MM.1S (cell line): ENCODE measurements around the gene ADGRG2.

Experiments
- DNase-seq: peaks from one replicate; pipeline ENCODE4 v3.0.0-alpha.2; 2015
- H2AFZ ChIP-seq: fragments of 300-600 bp; sonication (generic); 2 replicates; pipeline ENCODE4 v1.6.0; 2016; ENCODE audit warnings: antibody characterized with exemption, low read length
- H3F3A ChIP-seq: fragments of 300-600 bp; sonication (generic); 2 replicates; pipeline ENCODE4 v1.6.1; 2016; ENCODE audit warnings: mild to moderate bottlenecking, antibody characterized with exemption, low read length, moderate library complexity, mixed read lengths; ENCODE audit not compliant: insufficient read depth
- H3K27ac ChIP-seq: fragments of 300-600 bp; sonication (generic); 2 replicates; pipeline ENCODE4 v1.5.1; 2016; ENCODE audit warnings: mild to moderate bottlenecking, low read length
- H3K27me3 ChIP-seq: fragments of 300-600 bp; sonication (generic); replicated peaks from 2 replicates; pipeline ENCODE4 v1.6.0; 2016; ENCODE audit warnings: low read length; ENCODE audit not compliant: insufficient read depth
- H3K36me3 ChIP-seq: fragments of 300-600 bp; sonication (generic); replicated peaks from 2 replicates; pipeline ENCODE4 v1.6.1; 2016; ENCODE audit warnings: mild to moderate bottlenecking, low read length, mixed read lengths; ENCODE audit not compliant: insufficient read depth
- H3K4me1 ChIP-seq: fragments of 300-600 bp; sonication (generic); 2 replicates; pipeline ENCODE4 v1.6.1; 2016; ENCODE audit warnings: low read length, mixed read lengths
- H3K4me2 ChIP-seq: fragments of 300-600 bp; sonication (generic); 2 replicates; pipeline ENCODE4 v1.6.0; 2016; ENCODE audit warnings: low read depth, low read length
- H3K4me3 ChIP-seq: fragments of 300-600 bp; sonication (generic); 2 replicates; pipeline ENCODE4 v1.5.1; 2016; ENCODE audit warnings: low read length, mixed read lengths
- H3K79me2 ChIP-seq: fragments of 300-600 bp; sonication (generic); 2 replicates; pipeline ENCODE4 v1.6.1; 2016; ENCODE audit warnings: mixed run types, low read length, mixed read lengths
- H3K9ac ChIP-seq: fragments of 300-600 bp; sonication (generic); 2 replicates; pipeline ENCODE4 v1.6.1; 2016; ENCODE audit warnings: low read length, mixed read lengths
- H3K9me2 ChIP-seq: fragments of 300-600 bp; sonication (generic); replicated peaks from 2 replicates; pipeline ENCODE4 v1.6.1; 2016; ENCODE audit warnings: mild to moderate bottlenecking, low read length, mixed read lengths; ENCODE audit not compliant: insufficient read depth
- H3K9me3 ChIP-seq: fragments of 300-600 bp; sonication (generic); replicated peaks from 2 replicates; pipeline ENCODE4 v1.6.1; 2016; ENCODE audit warnings: mild to moderate bottlenecking, low read length, mixed read lengths; ENCODE audit not compliant: insufficient read depth
- H4K20me1 ChIP-seq: fragments of 300-600 bp; sonication (generic); 2 replicates; pipeline ENCODE4 v1.6.1; 2016; ENCODE audit warnings: mild to moderate bottlenecking, low read length, moderate library complexity, mixed read lengths; ENCODE audit not compliant: insufficient read depth
- CTCF ChIP-seq: fragments of 300-600 bp; sonication (generic); IDR thresholded peaks from 2 replicates; pipeline ENCODE4 v1.5.1; 2016; ENCODE audit warnings: antibody characterized with exemption, low read length, mixed read lengths
- EZH2 ChIP-seq: fragments of 300-600 bp; sonication (generic); optimal IDR thresholded peaks from 2 replicates; pipeline ENCODE3; 2017; ENCODE audit warnings: low read depth, mild to moderate bottlenecking, antibody characterized with exemption, low read length, mixed read lengths
- EZH2phosphoT487 ChIP-seq: fragments of 300-600 bp; sonication (generic); IDR thresholded peaks from 2 replicates; pipeline ENCODE4 v1.6.1; 2018; ENCODE audit warnings: antibody characterized with exemption, low read length

ADGRG2 gene

DNA sequence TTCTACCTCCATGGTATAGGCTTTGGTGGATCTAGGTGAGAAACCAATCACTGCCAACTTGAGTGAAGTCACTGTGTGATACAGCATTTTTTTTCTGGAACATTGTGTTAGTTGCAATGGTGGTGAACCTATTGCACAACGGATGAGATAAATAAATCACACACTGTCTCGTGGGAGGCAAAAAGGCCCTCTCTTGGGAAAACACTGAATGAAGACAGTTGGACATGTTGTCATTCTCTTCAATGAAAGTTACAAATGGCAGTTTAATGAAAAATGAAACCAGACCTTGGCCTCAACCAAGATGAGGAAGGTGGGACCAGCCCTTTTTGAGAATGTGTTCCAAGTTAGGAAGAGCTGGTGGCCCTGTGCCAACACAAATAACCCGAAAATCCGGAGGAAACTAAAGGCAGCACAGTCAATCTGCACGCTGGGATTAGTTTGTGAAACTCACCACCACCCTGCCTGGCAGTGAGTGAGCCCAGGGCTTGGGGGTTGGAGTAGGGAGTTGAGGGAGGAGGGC lies 5.4 kb upstream of the ADGRG2 start:
- Histone ChIP-seq H2AFZ (no peak overlapping the region), H3K9me2 (no peaks in the 10 kb centered on the region), H3K4me3 (no peak overlapping the region), H3K4me1 (no peaks in the 10 kb centered on the region), H3F3A (no peaks in the 10 kb centered on the region), H3K36me3 (no peaks in the 10 kb centered on the region), H3K9me3 (no peaks in the 10 kb centered on the region), H3K27ac (no peak overlapping the region), H4K20me1 (no peaks in the 10 kb centered on the region), H3K79me2 (no peaks in the 10 kb centered on the region), H3K9ac (no peak overlapping the region), H3K4me2 (no peak overlapping the region), H3K27me3 (no peaks in the 10 kb centered on the region)
- no peak for DNase-seq
- TF ChIP-seq EZH2 (no peak), CTCF (no peak), EZH2phosphoT487 (no peak)

- Histone ChIP-seq H3K27ac (no peak overlapping the region), H3K9ac (no peak overlapping the region), H2AFZ (no peak overlapping the region), H3K27me3 (no peaks in the 10 kb centered on the region), H3K79me2 (no peaks in the 10 kb centered on the region), H3K4me3 (no peak overlapping the region), H3K9me3 (no peaks in the 10 kb centered on the region), H3K4me2 (no peak overlapping the region), H3F3A (no peaks in the 10 kb centered on the region), H3K9me2 (no peaks in the 10 kb centered on the region), H4K20me1 (no peaks in the 10 kb centered on the region), H3K36me3 (no peaks in the 10 kb centered on the region), H3K4me1 (no peaks in the 10 kb centered on the region)
- no peak for DNase-seq
- no peak for TF ChIP-seq EZH2
- no peak for TF ChIP-seq CTCF
These were observed 357 bp upstream of the ADGRG2 start for GRCh38 chrX:19122641-19123009.

DNA sequence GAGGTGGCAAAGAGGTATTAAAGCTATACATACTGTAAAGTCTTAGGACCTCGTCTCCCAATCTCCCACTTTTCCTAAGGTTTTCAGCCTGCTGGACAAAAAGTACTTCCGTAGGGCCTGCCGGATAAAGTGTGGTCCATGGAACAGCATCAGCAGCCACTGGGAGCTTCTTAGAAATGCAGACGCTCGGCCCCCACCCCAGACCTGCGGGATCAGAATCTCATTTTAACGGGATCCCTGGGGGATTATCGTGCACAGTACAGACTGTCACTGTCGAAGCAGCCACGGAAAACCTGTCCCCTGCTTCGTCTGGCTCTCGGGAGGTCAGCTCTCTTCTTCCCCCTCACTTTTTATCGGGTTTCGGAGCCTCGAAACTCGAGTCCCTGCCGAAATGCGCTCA lies 802 bp downstream of the ADGRG2 start:
- no peaks in the 10 kb centered on the region for H3K79me2 ChIP-seq
- H3K36me3 ChIP-seq, result no peaks in the 10 kb centered on the region
- no peaks in the 10 kb centered on the region for H3K9me2 ChIP-seq
- no peak overlapping the region for H3K9ac ChIP-seq
- H3K4me2 ChIP-seq, result peak overlapping the region; percentile 34; the same call in 1 of the 2 replicates
- no peaks in the 10 kb centered on the region for H4K20me1 ChIP-seq
- DNase-seq, result no peak
- no peaks in the 10 kb centered on the region for H3K9me3 ChIP-seq
- no peak overlapping the region for H3K27ac ChIP-seq
- H3F3A ChIP-seq, result no peaks in the 10 kb centered on the region
- no peak overlapping the region for H3K4me3 ChIP-seq
- no peaks in the 10 kb centered on the region for H3K27me3 ChIP-seq
- H2AFZ ChIP-seq, result no peak overlapping the region
- no peaks in the 10 kb centered on the region for H3K4me1 ChIP-seq
- TF ChIP-seq EZH2 (no peak), EZH2phosphoT487 (no peak), CTCF (no peak)
